ENCODE data around the gene ST3GAL2. TPM values are rescaled to one million over a fixed set of nuclear protein-coding genes. Genes with fewer than 3 reads are reported as not detected.
A peak's percentile ranks its signal among the peaks of the same experiment; 100 is the strongest.

The ST3GAL2 gene
- total and polyA plus RNA-seq, 9 of the 15 experiments (the other 6 are each of a cell fraction or from before 2014, with no cell fraction given): 1.5 to 108 (median 34.3) TPM

DNA sequence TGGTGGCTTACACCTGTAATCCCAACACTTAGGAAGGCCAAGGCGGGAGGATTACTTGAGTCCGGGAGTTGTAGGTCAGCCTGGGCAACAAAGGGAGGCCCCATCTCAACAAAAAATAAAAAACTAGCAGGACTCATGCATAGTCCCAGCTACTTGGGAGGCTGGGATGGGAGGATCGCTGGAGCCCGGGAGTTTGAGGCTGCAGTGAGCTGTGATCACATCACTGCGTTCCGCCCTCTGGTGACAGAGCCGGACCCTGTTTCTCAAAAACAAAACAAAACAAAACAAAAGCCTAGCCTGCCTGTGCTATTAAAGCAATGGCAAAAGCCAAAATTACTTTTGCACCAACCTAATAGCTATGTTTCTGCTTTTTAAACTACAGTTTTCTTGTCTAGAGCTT lies 17.0 kb upstream of the ST3GAL2 start (continued):
- TF ChIP-seq, protein P1, sequence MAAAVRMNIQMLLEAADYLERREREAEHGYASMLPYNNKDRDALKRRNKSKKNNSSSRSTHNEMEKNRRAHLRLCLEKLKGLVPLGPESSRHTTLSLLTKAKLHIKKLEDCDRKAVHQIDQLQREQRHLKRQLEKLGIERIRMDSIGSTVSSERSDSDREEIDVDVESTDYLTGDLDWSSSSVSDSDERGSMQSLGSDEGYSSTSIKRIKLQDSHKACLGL (CRISPR knock-in tag; IDR thresholded peaks at IDR 0.05; ENCODE audit: borderline replicate concordance, poor library complexity, severe bottlenecking): no peak
- TF ChIP-seq ARNT (IDR thresholded peaks at IDR 0.05) (no peak), HDAC3 (IDR thresholded peaks at IDR 0.05; ENCODE audit: borderline replicate concordance, partially characterized antibody) (peak; percentile 19), RCOR1 (IDR thresholded peaks at IDR 0.05; ENCODE audit: borderline replicate concordance in 1 of 2, low read depth in 2 of 2, low read length in 2 of 2) (peak in 1 of 2 experiments; percentile 78; a peak in 2 of 4 replicates), POLR2H (tag; IDR thresholded peaks at IDR 0.05; ENCODE audit: low read depth) (no peak), KAT7 (CRISPR knock-in tag; IDR thresholded peaks at IDR 0.05; ENCODE audit: borderline replicate concordance) (no peak), IFI16 (CRISPR knock-in tag; IDR thresholded peaks at IDR 0.05) (no peak), KDM4B (IDR thresholded peaks at IDR 0.05; ENCODE audit: borderline replicate concordance in 2 of 2, low read depth in 1 of 2) (no peak), ZNF274 (IDR thresholded peaks at IDR 0.05; ENCODE audit: borderline replicate concordance, low read depth, low read length) (no peak), GTF2E2 (tag; IDR thresholded peaks at IDR 0.05) (no peak), JUNB (CRISPR knock-in tag; conservative IDR thresholded peaks at IDR 0.05) (no peak), KHSRP (IDR thresholded peaks at IDR 0.05) (no peak), HNRNPL (IDR thresholded peaks at IDR 0.05; ENCODE audit: low read depth, low read length) (no peak), SREBF2 (CRISPR knock-in tag; IDR thresholded peaks at IDR 0.05) (no peak)
- TF ChIP-seq, protein P2, sequence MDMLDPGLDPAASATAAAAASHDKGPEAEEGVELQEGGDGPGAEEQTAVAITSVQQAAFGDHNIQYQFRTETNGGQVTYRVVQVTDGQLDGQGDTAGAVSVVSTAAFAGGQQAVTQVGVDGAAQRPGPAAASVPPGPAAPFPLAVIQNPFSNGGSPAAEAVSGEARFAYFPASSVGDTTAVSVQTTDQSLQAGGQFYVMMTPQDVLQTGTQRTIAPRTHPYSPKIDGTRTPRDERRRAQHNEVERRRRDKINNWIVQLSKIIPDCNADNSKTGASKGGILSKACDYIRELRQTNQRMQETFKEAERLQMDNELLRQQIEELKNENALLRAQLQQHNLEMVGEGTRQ (CRISPR knock-in tag; IDR thresholded peaks at IDR 0.05): no peak
- TF ChIP-seq, protein P3, sequence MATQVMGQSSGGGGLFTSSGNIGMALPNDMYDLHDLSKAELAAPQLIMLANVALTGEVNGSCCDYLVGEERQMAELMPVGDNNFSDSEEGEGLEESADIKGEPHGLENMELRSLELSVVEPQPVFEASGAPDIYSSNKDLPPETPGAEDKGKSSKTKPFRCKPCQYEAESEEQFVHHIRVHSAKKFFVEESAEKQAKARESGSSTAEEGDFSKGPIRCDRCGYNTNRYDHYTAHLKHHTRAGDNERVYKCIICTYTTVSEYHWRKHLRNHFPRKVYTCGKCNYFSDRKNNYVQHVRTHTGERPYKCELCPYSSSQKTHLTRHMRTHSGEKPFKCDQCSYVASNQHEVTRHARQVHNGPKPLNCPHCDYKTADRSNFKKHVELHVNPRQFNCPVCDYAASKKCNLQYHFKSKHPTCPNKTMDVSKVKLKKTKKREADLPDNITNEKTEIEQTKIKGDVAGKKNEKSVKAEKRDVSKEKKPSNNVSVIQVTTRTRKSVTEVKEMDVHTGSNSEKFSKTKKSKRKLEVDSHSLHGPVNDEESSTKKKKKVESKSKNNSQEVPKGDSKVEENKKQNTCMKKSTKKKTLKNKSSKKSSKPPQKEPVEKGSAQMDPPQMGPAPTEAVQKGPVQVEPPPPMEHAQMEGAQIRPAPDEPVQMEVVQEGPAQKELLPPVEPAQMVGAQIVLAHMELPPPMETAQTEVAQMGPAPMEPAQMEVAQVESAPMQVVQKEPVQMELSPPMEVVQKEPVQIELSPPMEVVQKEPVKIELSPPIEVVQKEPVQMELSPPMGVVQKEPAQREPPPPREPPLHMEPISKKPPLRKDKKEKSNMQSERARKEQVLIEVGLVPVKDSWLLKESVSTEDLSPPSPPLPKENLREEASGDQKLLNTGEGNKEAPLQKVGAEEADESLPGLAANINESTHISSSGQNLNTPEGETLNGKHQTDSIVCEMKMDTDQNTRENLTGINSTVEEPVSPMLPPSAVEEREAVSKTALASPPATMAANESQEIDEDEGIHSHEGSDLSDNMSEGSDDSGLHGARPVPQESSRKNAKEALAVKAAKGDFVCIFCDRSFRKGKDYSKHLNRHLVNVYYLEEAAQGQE (IDR thresholded peaks at IDR 0.05; ENCODE audit: borderline replicate concordance): peak; percentile 70; the same call in 1 of the 2 replicates
- TF ChIP-seq, protein P3 (CRISPR knock-in tag; IDR thresholded peaks at IDR 0.05; ENCODE audit: low read depth): no peak
- TF ChIP-seq, protein P4, sequence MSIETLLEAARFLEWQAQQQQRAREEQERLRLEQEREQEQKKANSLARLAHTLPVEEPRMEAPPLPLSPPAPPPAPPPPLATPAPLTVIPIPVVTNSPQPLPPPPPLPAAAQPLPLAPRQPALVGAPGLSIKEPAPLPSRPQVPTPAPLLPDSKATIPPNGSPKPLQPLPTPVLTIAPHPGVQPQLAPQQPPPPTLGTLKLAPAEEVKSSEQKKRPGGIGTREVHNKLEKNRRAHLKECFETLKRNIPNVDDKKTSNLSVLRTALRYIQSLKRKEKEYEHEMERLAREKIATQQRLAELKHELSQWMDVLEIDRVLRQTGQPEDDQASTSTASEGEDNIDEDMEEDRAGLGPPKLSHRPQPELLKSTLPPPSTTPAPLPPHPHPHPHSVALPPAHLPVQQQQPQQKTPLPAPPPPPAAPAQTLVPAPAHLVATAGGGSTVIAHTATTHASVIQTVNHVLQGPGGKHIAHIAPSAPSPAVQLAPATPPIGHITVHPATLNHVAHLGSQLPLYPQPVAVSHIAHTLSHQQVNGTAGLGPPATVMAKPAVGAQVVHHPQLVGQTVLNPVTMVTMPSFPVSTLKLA (conservative IDR thresholded peaks at IDR 0.05): no peak

Measured in K562 (cell line).